ENCODE results near the gene RPGRIP1L.

- TF ChIP-seq REST (IDR thresholded peaks at IDR 0.05) = no peak
- no peak for TF ChIP-seq RFX5 (IDR thresholded peaks at IDR 0.05)
- no peak for TF ChIP-seq USF2 (IDR thresholded peaks at IDR 0.05)
- no peak for TF ChIP-seq JUN (IDR thresholded peaks at IDR 0.05)
- TF ChIP-seq CTCF (IDR thresholded peaks at IDR 0.05) = no peak
- TF ChIP-seq GATA3 (IDR thresholded peaks at IDR 0.05; ENCODE audit: borderline replicate concordance) = no peak
- no peak for TF ChIP-seq JUNB (IDR thresholded peaks at IDR 0.05)
- no peak for TF ChIP-seq EP300 (IDR thresholded peaks at IDR 0.05)
- TF ChIP-seq MYC (IDR thresholded peaks at IDR 0.05; ENCODE audit: borderline replicate concordance, low read length) = no peak
- TF ChIP-seq CEBPB (IDR thresholded peaks at IDR 0.05) = no peak
- no peak for TF ChIP-seq CHD2 (IDR thresholded peaks at IDR 0.05; ENCODE audit: low read length, partially characterized antibody)
- TF ChIP-seq POLR2A (IDR thresholded peaks at IDR 0.05; ENCODE audit: low read length) = no peak
- no peak for TF ChIP-seq BHLHE40 (IDR thresholded peaks at IDR 0.05; ENCODE audit: low read depth, low read length)
- TF ChIP-seq RAD21 (conservative IDR thresholded peaks at IDR 0.05 in 1 of 2, IDR thresholded peaks at IDR 0.05 in 1 of 2) = no peak
Measured at GRCh38 chr16:53704445-53704813, 770 bp upstream of the RPGRIP1L start.
